GM23248 (cell line): Measurements from ENCODE around the gene VPS51. TPM values are rescaled to one million over a fixed set of nuclear protein-coding genes. Genes with fewer than 3 reads are reported as not detected.
A peak's percentile ranks its signal among the peaks of the same experiment; 100 is the strongest.
"Not testable (repeated sequence)": the region's sequence is repeated elsewhere in the genome, so short reads cannot be mapped to it uniquely, and the experiment has no call there.

Experiments
- DNase-seq: peaks from one replicate; pipeline ENCODE4 v3.0.0-alpha.2; 2015
- H2AFZ ChIP-seq: fragments of 200-600 bp; sonication (generic); 2 replicates; pipeline ENCODE4 v1.6.1; 2016; ENCODE audit warnings: antibody characterized with exemption
- H3F3A ChIP-seq: fragments of 200-600 bp; sonication (generic); 2 replicates; pipeline ENCODE4 v1.6.1; 2016; ENCODE audit warnings: mild to moderate bottlenecking, antibody characterized with exemption, mixed run types; ENCODE audit not compliant: insufficient read depth
- H3K27ac ChIP-seq: fragments of 200-600 bp; sonication (generic); 2 replicates; pipeline ENCODE4 v1.5.1; 2016; ENCODE audit warnings: mild to moderate bottlenecking
- H3K27me3 ChIP-seq: fragments of 200-600 bp; sonication (generic); replicated peaks from 2 replicates; pipeline ENCODE4 v1.6.1; 2016; ENCODE audit warnings: mild to moderate bottlenecking; ENCODE audit not compliant: insufficient read depth
- H3K36me3 ChIP-seq: fragments of 200-600 bp; sonication (generic); 2 replicates; pipeline ENCODE4 v1.6.1; 2016; ENCODE audit warnings: low read depth, mild to moderate bottlenecking
- H3K4me1 ChIP-seq: fragments of 200-600 bp; sonication (generic); 2 replicates; pipeline ENCODE4 v1.6.1; 2016; ENCODE audit warnings: mild to moderate bottlenecking; ENCODE audit not compliant: insufficient read depth
- H3K4me2 ChIP-seq: fragments of 200-600 bp; sonication (generic); one replicate; pipeline ENCODE4 v1.6.1; 2016; ENCODE audit warnings: mild to moderate bottlenecking; ENCODE audit not compliant: unreplicated experiment
- H3K4me3 ChIP-seq: fragments of 200-600 bp; sonication (generic); 2 replicates; pipeline ENCODE4 v1.5.1; 2016; ENCODE audit warnings: mild to moderate bottlenecking
- H3K79me2 ChIP-seq: fragments of 200-600 bp; sonication (generic); 2 replicates; pipeline ENCODE4 v1.6.1; 2016; ENCODE audit warnings: mild to moderate bottlenecking; ENCODE audit not compliant: insufficient read depth
- H3K9ac ChIP-seq: fragments of 200-600 bp; sonication (generic); 2 replicates; pipeline ENCODE4 v1.6.1; 2016; ENCODE audit warnings: mild to moderate bottlenecking
- H3K9me2 ChIP-seq: fragments of 200-600 bp; sonication (generic); 2 replicates; pipeline ENCODE4 v1.6.1; 2016; ENCODE audit warnings: mixed run types, mild to moderate bottlenecking, moderate library complexity; ENCODE audit not compliant: insufficient read depth
- H3K9me3 ChIP-seq: fragments of 200-600 bp; sonication (generic); one replicate; pipeline ENCODE4 v1.6.1; 2017; ENCODE audit warnings: low read depth
- H4K20me1 ChIP-seq: fragments of 200-600 bp; sonication (generic); 2 replicates; pipeline ENCODE4 v1.6.0; 2016; ENCODE audit not compliant: insufficient read depth
- EZH2 ChIP-seq: fragments of 200-600 bp; sonication (generic); IDR thresholded peaks from 2 replicates; pipeline ENCODE4 v1.6.1; 2018; ENCODE audit warnings: antibody characterized with exemption, mild to moderate bottlenecking; ENCODE audit not compliant: insufficient read depth, poor library complexity, severe bottlenecking
- EZH2phosphoT487 ChIP-seq: fragments of 200-600 bp; sonication (generic); IDR thresholded peaks from 2 replicates; pipeline ENCODE4 v1.6.1; 2018; ENCODE audit warnings: antibody characterized with exemption, moderate library complexity, mild to moderate bottlenecking, low read depth; ENCODE audit not compliant: insufficient read depth
- WGBS, 2 experiments: methylation state at CpG; one replicate each; pipeline ENCODE4 v1.1.6; 2015 to 2017; ENCODE audit warnings: low lambda C conversion rate in 2 of 2, low coverage in 1 of 2; ENCODE audit errors: missing lambda C conversion rate in 2 of 2; 5-methylcytosine and 5-hydroxymethylcytosine counted together
- in situ Hi-C: fragments of 300-500 bp; cut with MboI; formaldehyde crosslinking; loops from 2 replicates; pipeline ENCODE4 v1.15.0; 2020
- polyA plus RNA-seq: library from polyadenylated mRNA; unstranded; fragments of >200 nt; fragmentation: Nextera tagmentation; extraction: Ambion mirVana; gene quantifications from 2 replicates; pipeline ENCODE4 v1.2.1, GENCODE V29; 2016
- total RNA-seq: library from RNA; depleted of rRNA; stranded (reverse); fragments of >200 nt; shearing (Covaris generic); gene quantifications from 2 replicates; pipeline ENCODE4 v1.2.3, GENCODE V29; 2014

The VPS51 gene
- total and polyA plus RNA-seq, 2 experiments from 2014 or later = 30.7 to 339 TPM

DNA sequence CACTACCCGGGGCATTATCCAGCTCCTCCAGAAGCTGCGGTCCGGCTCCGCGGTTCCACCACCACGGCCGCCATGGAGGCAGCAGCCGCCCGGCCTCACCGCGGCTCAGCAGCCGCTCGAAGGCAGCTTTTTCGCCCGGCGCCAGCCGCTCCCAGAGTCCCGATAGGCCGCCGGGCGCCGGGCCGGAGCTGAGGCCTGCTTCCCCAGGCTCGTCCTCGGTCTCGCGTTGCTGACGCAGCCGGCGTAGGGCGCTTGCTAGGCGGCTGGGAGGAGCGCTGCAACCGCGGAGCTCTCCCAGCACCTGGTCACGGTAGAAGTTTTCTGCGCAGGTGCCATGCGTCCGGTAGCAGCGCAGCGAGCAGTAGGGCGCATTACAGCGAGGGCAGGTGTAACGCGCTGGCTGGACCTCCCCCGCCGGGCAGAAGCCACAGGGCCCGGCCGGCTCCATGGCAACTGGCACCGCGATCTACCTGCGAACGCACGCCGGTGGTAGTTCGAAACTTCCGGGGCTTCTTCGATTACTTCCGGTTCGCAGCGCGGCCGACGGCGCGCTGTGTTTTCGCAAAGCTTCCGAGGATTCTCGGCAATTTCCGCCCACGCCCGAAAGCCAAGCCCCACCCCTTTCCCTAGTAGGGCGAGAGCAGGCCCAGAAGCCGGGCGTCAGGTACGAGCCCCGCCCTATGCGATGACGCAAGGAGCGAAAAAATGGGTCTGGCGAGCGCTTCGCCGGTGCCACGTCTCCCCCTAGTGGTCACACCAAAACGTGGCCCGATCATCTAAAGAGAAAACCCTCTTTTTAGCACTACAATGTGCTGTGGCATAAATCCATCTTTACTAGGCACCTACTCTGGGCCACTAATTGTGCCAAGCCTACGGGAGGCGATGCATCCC lies 21.4 kb downstream of the VPS51 start, which contains the start of gene ZNHIT2:
Gene ZNHIT2 (minus strand): TSS at position 496 of the 891 bp plus-strand sequence. CDS start 48 bp downstream, at position 448.
- in situ Hi-C loops = no loop called here
- H2AFZ ChIP-seq = peak within 1 kb of the TSS; percentile 53
- peaks cover 51% of the 10 kb centered on the region for H3K79me2 ChIP-seq
- peaks cover 25% of the 10 kb centered on the region for H3K36me3 ChIP-seq
- DNase-seq = peak; percentile 99
- peak within 1 kb of the TSS; percentile 84 for H3K4me2 ChIP-seq
- TF ChIP-seq EZH2 = no peak
- no peak for TF ChIP-seq EZH2phosphoT487
- no peaks in the 10 kb centered on the region for H3K9me2 ChIP-seq
- peak within 1 kb of the TSS; percentile 84 for H3K4me3 ChIP-seq
- 0 to 1% methylated on average over 71 to 89 of the region's 89 CpGs for WGBS, 2 experiments
- peaks cover 35% of the 10 kb centered on the region for H3F3A ChIP-seq
- peaks cover 17% of the 10 kb centered on the region for H3K4me1 ChIP-seq
- no peaks in the 10 kb centered on the region for H3K9me3 ChIP-seq
- H3K9ac ChIP-seq = peak within 1 kb of the TSS; percentile 96
- no peaks in the 10 kb centered on the region for H4K20me1 ChIP-seq
- peak within 1 kb of the TSS; percentile 94 for H3K27ac ChIP-seq
- no peaks in the 10 kb centered on the region for H3K27me3 ChIP-seq

DNA sequence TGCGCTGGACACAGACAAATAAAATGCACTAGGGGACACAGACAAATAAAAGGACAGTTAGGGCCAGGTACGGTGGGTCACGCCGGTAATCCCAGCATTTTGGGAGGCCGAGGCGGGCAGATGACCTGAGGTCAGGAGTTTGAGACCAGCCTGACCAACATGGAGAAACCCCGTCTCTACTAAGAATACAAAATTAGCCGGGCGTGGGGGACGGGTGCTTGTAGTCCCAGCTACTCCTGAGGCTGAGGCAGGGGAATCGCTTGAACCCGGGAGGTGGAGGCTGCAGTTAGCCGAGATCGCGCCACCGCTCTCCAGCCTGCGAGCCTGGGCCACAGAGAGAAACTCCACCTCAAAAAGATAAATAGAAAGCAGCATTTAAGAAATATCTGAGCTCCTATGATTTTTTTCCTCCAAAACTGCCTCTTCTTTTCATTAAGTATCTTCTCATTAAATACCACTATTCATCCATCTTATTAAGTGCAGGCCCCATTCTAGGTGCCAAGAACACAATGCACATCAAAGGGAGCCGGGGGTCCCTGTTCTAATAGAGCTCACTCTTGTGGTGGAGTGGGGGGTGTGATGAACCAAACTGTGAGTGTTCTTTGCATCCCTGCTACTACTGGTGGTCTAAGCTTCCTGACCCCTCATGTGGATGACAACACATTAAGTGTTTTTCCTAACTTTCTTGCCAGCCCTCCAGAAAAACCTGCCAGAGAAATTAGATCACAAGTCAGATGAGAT lies 22.3 kb downstream of the VPS51 start:
- H2AFZ ChIP-seq = no peak overlapping the region
- no peak for DNase-seq
- H3K9me2 ChIP-seq = no peaks in the 10 kb centered on the region

DNA sequence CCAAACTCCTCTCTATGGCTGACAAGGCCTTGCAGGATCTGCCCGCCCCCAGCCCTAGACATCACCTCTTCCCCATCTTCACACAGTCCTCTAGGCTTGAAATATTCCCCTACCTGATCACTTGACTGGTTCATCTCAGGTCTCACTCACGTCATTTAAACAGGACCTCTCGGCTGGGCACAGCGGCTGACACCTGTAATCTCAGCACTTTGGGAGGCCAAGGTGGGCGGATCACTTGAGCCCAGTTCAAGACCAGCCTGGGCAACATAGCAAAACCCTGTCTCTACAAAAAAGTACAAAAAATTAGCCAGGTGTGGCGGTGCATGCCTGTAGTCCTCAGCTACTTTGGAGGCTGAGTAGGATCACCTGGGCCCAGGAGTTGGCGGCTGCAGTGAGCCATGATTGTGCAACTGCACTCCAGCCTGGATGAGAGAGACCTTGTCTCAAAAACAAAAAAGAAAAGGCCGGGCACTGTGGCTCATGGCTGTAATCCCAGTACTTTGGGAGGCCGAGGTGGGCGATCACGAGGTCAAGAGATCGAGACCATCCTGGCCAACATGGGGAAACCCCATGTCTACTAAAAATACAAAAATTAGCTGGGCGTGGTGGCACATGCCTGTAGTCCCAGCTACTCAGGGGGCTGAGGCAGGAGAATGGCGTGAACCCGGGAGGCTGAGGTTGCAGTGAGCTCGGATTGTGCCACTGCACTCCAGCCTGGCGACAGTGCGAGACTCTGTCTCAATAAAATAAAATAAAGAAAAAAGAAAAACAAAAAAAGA lies 23.1 kb downstream of the VPS51 start:
- Histone ChIP-seq H3F3A (peaks cover 40% of the 10 kb centered on the region), H3K36me3 (peaks cover 25% of the 10 kb centered on the region), H3K79me2 (peaks cover 67% of the 10 kb centered on the region), H3K9ac (0 out of 2 replicates have a peak overlapping the region, but pooled peaks have one; percentile 96), H3K4me1 (peaks cover 22% of the 10 kb centered on the region), H3K27ac (peak overlapping the region; percentile 12)
- H3K27me3 ChIP-seq, H2AFZ ChIP-seq, H3K4me2 ChIP-seq, H4K20me1 ChIP-seq, H3K9me2 ChIP-seq, H3K9me3 ChIP-seq, in situ Hi-C loops, DNase-seq, H3K4me3 ChIP-seq: not testable (repeated sequence)
- 82 to 84% methylated on average over 18 of the region's 18 CpGs for WGBS, 2 experiments

More for the DNA sequence above, 22.3 kb downstream of the VPS51 start:
- H4K20me1 ChIP-seq = no peaks in the 10 kb centered on the region
- 79 to 80% methylated on average over 18 of the region's 18 CpGs for WGBS, 2 experiments
- in situ Hi-C loops = no loop called here
- no peak overlapping the region for H3K4me2 ChIP-seq
- H3K4me1 ChIP-seq = peaks cover 21% of the 10 kb centered on the region
- peak overlapping the region; percentile 12 for H3K27ac ChIP-seq
- H3K4me3 ChIP-seq = no peak overlapping the region
- H3K9me3 ChIP-seq = no peaks in the 10 kb centered on the region
- TF ChIP-seq EZH2 = no peak
- no peak for TF ChIP-seq EZH2phosphoT487
- H3K36me3 ChIP-seq = peaks cover 25% of the 10 kb centered on the region
- peaks cover 40% of the 10 kb centered on the region for H3F3A ChIP-seq
- H3K79me2 ChIP-seq = peaks cover 59% of the 10 kb centered on the region
- peak overlapping the region; percentile 11; the same call in 1 of the 2 replicates for H3K9ac ChIP-seq
- no peaks in the 10 kb centered on the region for H3K27me3 ChIP-seq

DNA sequence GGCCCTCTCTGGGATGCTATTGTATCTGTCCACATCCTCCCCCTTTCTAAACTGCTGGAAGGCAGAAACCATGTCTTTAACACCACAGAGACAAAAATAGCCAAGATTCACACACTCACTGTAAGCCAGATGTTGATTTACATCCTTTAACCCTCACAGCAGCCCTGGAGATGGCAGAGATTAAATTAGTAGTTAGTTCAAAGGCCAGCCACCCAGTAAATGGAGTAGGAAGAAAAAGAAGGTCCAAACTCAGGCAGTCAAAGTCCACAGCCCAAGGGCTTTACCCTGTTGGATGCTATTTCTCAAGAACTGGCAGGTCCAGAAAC lies 23.6 kb downstream of the VPS51 start:
- peaks cover 73% of the 10 kb centered on the region for H3K79me2 ChIP-seq
- H2AFZ ChIP-seq = no peak overlapping the region
- peaks cover 22% of the 10 kb centered on the region for H3K4me1 ChIP-seq
- no peak for DNase-seq
- H4K20me1 ChIP-seq = no peaks in the 10 kb centered on the region
- H3K4me3 ChIP-seq = no peak overlapping the region
- TF ChIP-seq EZH2phosphoT487 (no peak), EZH2 (no peak)
- H3K9me3 ChIP-seq = no peaks in the 10 kb centered on the region
- H3K9ac ChIP-seq = 0 out of 2 replicates have a peak overlapping the region, but pooled peaks have one; percentile 96
- in situ Hi-C loops = no loop called here
- peaks cover 25% of the 10 kb centered on the region for H3K36me3 ChIP-seq
- H3K27me3 ChIP-seq = no peaks in the 10 kb centered on the region
- no peak overlapping the region for H3K4me2 ChIP-seq
- H3F3A ChIP-seq = peaks cover 40% of the 10 kb centered on the region
- H3K27ac ChIP-seq = peak overlapping the region; percentile 16; the same call in 1 of the 2 replicates
- H3K9me2 ChIP-seq = no peaks in the 10 kb centered on the region
